Astrocyte (in vitro differentiated cells and primary cell): Measurements from ENCODE around the gene LPAR3. TPM values are rescaled to one million over a fixed set of nuclear protein-coding genes. Genes with fewer than 3 reads are reported as not detected.

Source experiments
- DNase-seq: peaks from one replicate; pipeline ENCODE4 v3.0.0-alpha.2; 2010; ENCODE audit warnings: low read depth
- FAIRE-seq: peaks from 2 replicates; lab custom pipeline; 2011; peaks lifted over from hg19 to GRCh38; lab: Jason Lieb, UNC
- H2AFZ ChIP-seq: 2 replicates; pipeline ENCODE4 v1.6.0; 2012; ENCODE audit warnings: low read depth, low read length, inconsistent platforms
- H3K27ac ChIP-seq: 2 replicates; pipeline ENCODE4 v1.5.1; 2011; ENCODE audit warnings: low read depth, low read length, inconsistent platforms
- H3K27me3 ChIP-seq: 2 replicates; pipeline ENCODE4 v1.6.0; 2011; ENCODE audit warnings: low read length, inconsistent platforms; ENCODE audit not compliant: insufficient read depth
- H3K36me3 ChIP-seq: 2 replicates; pipeline ENCODE4 v1.5.1; 2011; ENCODE audit warnings: low read length, inconsistent platforms; ENCODE audit not compliant: insufficient read depth
- H3K4me1 ChIP-seq: 2 replicates; pipeline ENCODE4 v1.5.1; 2011; ENCODE audit warnings: low read length, inconsistent platforms; ENCODE audit not compliant: insufficient read depth
- H3K4me2 ChIP-seq: 2 replicates; pipeline ENCODE4 v1.6.0; 2012; ENCODE audit warnings: low read length, inconsistent platforms
- H3K4me3 ChIP-seq: 2 replicates; pipeline ENCODE4 v1.5.1; 2011; ENCODE audit warnings: low read depth, mild to moderate bottlenecking, low read length, inconsistent platforms; ENCODE audit not compliant: insufficient read depth
- H3K79me2 ChIP-seq: 2 replicates; pipeline ENCODE4 v1.6.0; 2012; ENCODE audit warnings: mild to moderate bottlenecking, low read length, inconsistent platforms; ENCODE audit not compliant: insufficient read depth
- H3K9ac ChIP-seq: 2 replicates; pipeline ENCODE4 v1.6.0; 2012; ENCODE audit warnings: mild to moderate bottlenecking, low read length, inconsistent platforms
- H3K9me3 ChIP-seq: 2 replicates; pipeline ENCODE4 v1.5.1; 2012; ENCODE audit warnings: low read depth, mild to moderate bottlenecking, low read length, inconsistent platforms; ENCODE audit not compliant: insufficient read depth
- H4K20me1 ChIP-seq: 2 replicates; pipeline ENCODE4 v1.6.0; 2012; ENCODE audit warnings: low read length, inconsistent platforms; ENCODE audit not compliant: insufficient read depth
- H3K27ac Mint-ChIP-seq: one replicate; pipeline ENCODE4 v1.8.0; 2021; ENCODE audit warnings: mild to moderate bottlenecking, mixed read lengths; ENCODE audit not compliant: unreplicated experiment
- H3K27me3 Mint-ChIP-seq: one replicate; pipeline ENCODE4 v1.8.0; 2021; ENCODE audit warnings: low read depth, mixed read lengths; ENCODE audit not compliant: unreplicated experiment
- H3K36me3 Mint-ChIP-seq: one replicate; pipeline ENCODE4 v1.8.0; 2021; ENCODE audit warnings: low read depth, mixed read lengths; ENCODE audit not compliant: unreplicated experiment
- H3K4me1 Mint-ChIP-seq: one replicate; pipeline ENCODE4 v1.8.0; 2021; ENCODE audit warnings: low read depth, mixed read lengths; ENCODE audit not compliant: unreplicated experiment
- H3K4me3 Mint-ChIP-seq: one replicate; pipeline ENCODE4 v1.8.0; 2021; ENCODE audit warnings: mild to moderate bottlenecking, moderate library complexity, mixed read lengths; ENCODE audit not compliant: unreplicated experiment
- H3K9me3 Mint-ChIP-seq: one replicate; pipeline ENCODE4 v1.8.0; 2021; ENCODE audit warnings: mild to moderate bottlenecking, mixed read lengths; ENCODE audit not compliant: unreplicated experiment
- EZH2 ChIP-seq: IDR thresholded peaks from 2 replicates; pipeline ENCODE4 v1.6.1; 2012; ENCODE audit warnings: mild to moderate bottlenecking, low read length, inconsistent platforms; ENCODE audit not compliant: insufficient read depth
- total RNA-seq: library from RNA; stranded (reverse); gene quantifications from 2 replicates; pipeline ENCODE4 v1.2.1, GENCODE V29; 2021
- TF ChIP-seq, protein P1 (sequence below): IDR thresholded peaks from 2 replicates; pipeline ENCODE4 v1.5.1; 2011; ENCODE audit warnings: low read depth, mild to moderate bottlenecking, inconsistent platforms, low read length, moderate library complexity; ENCODE audit not compliant: insufficient read depth

The LPAR3 gene
- total RNA-seq, 1 donor from 2014 or later = 0.70 TPM

DNA sequence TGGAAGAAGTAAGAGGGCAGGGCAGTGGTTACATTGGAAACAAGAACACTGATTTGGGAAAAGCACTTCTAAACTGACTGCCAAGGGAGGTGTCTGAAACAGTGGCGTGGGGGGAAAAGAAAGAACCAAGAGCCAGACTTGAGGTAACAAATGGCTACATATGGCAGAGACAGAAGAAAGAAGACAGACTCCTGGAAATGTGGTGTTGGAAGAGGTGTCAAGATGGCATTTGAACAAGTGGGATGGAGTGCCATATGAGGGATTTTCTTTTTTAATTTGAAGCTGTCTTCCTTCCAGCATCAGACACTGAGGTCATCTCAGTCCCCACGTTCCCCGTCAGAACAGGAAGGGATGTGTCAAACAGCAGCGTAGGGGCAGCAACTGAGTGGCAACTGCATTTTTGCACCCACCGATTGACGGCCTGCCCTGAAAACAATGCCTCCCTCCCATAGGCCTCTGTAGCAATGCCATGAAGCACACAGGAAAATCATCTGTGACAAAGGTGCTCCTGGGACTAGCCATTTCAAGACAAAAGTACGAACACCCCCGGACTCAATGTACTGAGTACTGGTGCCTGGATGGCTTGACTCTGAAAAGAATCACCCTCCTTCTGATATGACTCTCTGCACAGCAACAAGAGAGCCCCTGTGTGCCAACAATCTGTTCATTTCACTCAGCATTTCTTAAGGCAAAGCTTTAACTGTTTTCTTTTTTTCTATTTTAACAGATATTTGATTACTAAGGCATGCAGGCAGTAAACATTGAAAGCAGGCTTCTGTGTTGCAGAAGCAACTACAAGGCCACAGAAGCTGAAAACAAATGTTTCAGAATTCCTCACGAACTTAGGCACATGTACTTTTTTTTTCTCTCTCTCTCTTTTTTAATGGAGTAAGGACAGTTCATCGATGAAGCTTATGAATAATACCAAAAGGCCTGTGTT is 37.0 kb downstream of the LPAR3 start:
- H2AFZ ChIP-seq = no peak overlapping the region
- no peaks in the 10 kb centered on the region for H3K36me3 Mint-ChIP-seq
- FAIRE-seq (no peak), DNase-seq (no peak)
- no peaks in the 10 kb centered on the region for H3K9me3 ChIP-seq
- H4K20me1 ChIP-seq = no peaks in the 10 kb centered on the region
- H3K4me2 ChIP-seq = no peak overlapping the region
- no peaks in the 10 kb centered on the region for H3K79me2 ChIP-seq
- no peaks in the 10 kb centered on the region for H3K36me3 ChIP-seq
- H3K9me3 Mint-ChIP-seq = peaks cover 10% of the 10 kb centered on the region
- H3K9ac ChIP-seq = no peak overlapping the region
- no peak overlapping the region for H3K27ac Mint-ChIP-seq
- no peak overlapping the region for H3K4me3 Mint-ChIP-seq
- H3K4me1 ChIP-seq = peaks cover 16% of the 10 kb centered on the region
- H3K27me3 ChIP-seq = no peaks in the 10 kb centered on the region
- H3K27me3 Mint-ChIP-seq = peaks cover 4% of the 10 kb centered on the region
- TF ChIP-seq, protein P1, sequence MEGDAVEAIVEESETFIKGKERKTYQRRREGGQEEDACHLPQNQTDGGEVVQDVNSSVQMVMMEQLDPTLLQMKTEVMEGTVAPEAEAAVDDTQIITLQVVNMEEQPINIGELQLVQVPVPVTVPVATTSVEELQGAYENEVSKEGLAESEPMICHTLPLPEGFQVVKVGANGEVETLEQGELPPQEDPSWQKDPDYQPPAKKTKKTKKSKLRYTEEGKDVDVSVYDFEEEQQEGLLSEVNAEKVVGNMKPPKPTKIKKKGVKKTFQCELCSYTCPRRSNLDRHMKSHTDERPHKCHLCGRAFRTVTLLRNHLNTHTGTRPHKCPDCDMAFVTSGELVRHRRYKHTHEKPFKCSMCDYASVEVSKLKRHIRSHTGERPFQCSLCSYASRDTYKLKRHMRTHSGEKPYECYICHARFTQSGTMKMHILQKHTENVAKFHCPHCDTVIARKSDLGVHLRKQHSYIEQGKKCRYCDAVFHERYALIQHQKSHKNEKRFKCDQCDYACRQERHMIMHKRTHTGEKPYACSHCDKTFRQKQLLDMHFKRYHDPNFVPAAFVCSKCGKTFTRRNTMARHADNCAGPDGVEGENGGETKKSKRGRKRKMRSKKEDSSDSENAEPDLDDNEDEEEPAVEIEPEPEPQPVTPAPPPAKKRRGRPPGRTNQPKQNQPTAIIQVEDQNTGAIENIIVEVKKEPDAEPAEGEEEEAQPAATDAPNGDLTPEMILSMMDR = no peak
- TF ChIP-seq EZH2 = no peak
- H3K4me3 ChIP-seq = no peak overlapping the region
- peaks cover 23% of the 10 kb centered on the region for H3K4me1 Mint-ChIP-seq
- no peak overlapping the region for H3K27ac ChIP-seq

DNA sequence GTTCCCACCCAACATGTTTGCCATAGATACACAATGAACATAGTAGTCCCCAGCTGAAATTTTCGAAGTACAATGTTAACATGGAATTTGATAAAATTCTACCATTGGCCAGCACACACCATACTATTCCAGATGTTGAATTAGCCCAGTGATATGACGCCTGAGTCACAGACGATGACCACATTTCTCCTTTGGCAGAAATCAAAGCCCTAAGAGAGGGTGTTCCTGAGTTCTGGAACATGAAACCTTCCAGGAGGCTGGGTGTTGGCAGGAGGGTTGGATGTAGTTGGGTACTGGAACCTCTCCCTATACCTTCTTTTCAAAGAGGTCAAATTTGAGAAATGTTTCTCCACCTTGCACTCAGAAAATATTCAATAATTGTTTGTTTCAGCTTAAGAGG is 37.8 kb downstream of the LPAR3 start:
- Histone ChIP-seq H2AFZ (no peak overlapping the region), H4K20me1 (no peaks in the 10 kb centered on the region), H3K27ac (peak overlapping the region; percentile 49), H3K4me2 (peak overlapping the region; percentile 27), H3K27me3 (no peaks in the 10 kb centered on the region), H3K4me1 (peaks cover 16% of the 10 kb centered on the region), H3K9ac (no peak overlapping the region), H3K36me3 (no peaks in the 10 kb centered on the region), H3K79me2 (no peaks in the 10 kb centered on the region), H3K4me3 (no peak overlapping the region), H3K9me3 (no peaks in the 10 kb centered on the region)
- peaks cover 10% of the 10 kb centered on the region for H3K9me3 Mint-ChIP-seq
- FAIRE-seq (no peak), DNase-seq (peak; percentile 15)
- peaks cover 2% of the 10 kb centered on the region for H3K27me3 Mint-ChIP-seq
- H3K36me3 Mint-ChIP-seq = no peaks in the 10 kb centered on the region
- no peak overlapping the region for H3K27ac Mint-ChIP-seq
- TF ChIP-seq, protein P1 = no peak
- no peak for TF ChIP-seq EZH2
- H3K4me1 Mint-ChIP-seq = peaks cover 23% of the 10 kb centered on the region
- no peak overlapping the region for H3K4me3 Mint-ChIP-seq
